BLaER1 treated with 17β-estradiol and CSF1 and Interleukin-3, amounts not matched to agents 10 nM and 100 nM (cell line): ENCODE measurements around the gene MAK.

Experiments used
- H3K27ac ChIP-seq, 11 experiments: shearing (Covaris generic); formaldehyde crosslinking; 2 replicates each; pipeline ENCODE4 v1.8.1; 2022
- H3K27me3 ChIP-seq, 11 experiments: shearing (Covaris generic); formaldehyde crosslinking; 2 replicates each; pipeline ENCODE4 v1.8.1; 2022
- H3K36me3 ChIP-seq, 11 experiments: shearing (Covaris generic); formaldehyde crosslinking; 2 replicates each; pipeline ENCODE4 v1.8.1; 2022
- H3K4me1 ChIP-seq, 10 experiments: shearing (Covaris generic); formaldehyde crosslinking; 2 replicates each; pipeline ENCODE4 v1.8.1; 2022
- H3K4me2 ChIP-seq, 11 experiments: shearing (Covaris generic); formaldehyde crosslinking; 2 replicates each; pipeline ENCODE4 v1.8.1; 2022
- H3K4me3 ChIP-seq, 10 experiments: shearing (Covaris generic); formaldehyde crosslinking; 2 replicates each; pipeline ENCODE4 v1.8.1; 2022
- H3K9ac ChIP-seq, 11 experiments: shearing (Covaris generic); formaldehyde crosslinking; 2 replicates each; pipeline ENCODE4 v1.8.1; 2022
- H3K9me3 ChIP-seq, 11 experiments: shearing (Covaris generic); formaldehyde crosslinking; replicated peaks in 1 of 11; 2 replicates each; pipeline ENCODE4 v1.8.1; 2022
- H4K20me1 ChIP-seq, 11 experiments: shearing (Covaris generic); formaldehyde crosslinking; 2 replicates each; pipeline ENCODE4 v1.8.1; 2022
- Cebpa-rat ChIP-seq, 11 experiments: shearing (Covaris generic); IDR thresholded peaks; 2 replicates each; pipeline ENCODE4 v1.8.1; 2022

Gene MAK

GRCh38 chr6:10808376-10808775 lies 30.0 kb downstream of the MAK start:
- no peak overlapping the region for H3K4me3 ChIP-seq
- no peak for TF ChIP-seq Cebpa-rat (IDR thresholded peaks at IDR 0.05)
- no peaks in the 10 kb centered on the region for H3K9me3 ChIP-seq
- no peaks in the 10 kb centered on the region for H3K27me3 ChIP-seq
- no peaks in the 10 kb centered on the region for H4K20me1 ChIP-seq
- peaks cover 0 to 3% (median 0%) of the 10 kb centered on the region in 10 experiments; a peak in 1 of 20 replicates for H3K4me1 ChIP-seq
- H3K4me2 ChIP-seq, result no peak overlapping the region
- H3K27ac ChIP-seq, result no peak overlapping the region
- 0 out of 22 replicates have a peak, but pooled peaks cover 0 to 3% (median 0%) of the 10 kb centered on the region in 11 experiments for H3K36me3 ChIP-seq
- no peak overlapping the region for H3K9ac ChIP-seq

GRCh38 chr6:10801224-10801848 lies 37.0 kb downstream of the MAK start:
- H3K36me3 ChIP-seq, result no peaks in the 10 kb centered on the region
- H3K4me3 ChIP-seq, result no peak overlapping the region
- no peaks in the 10 kb centered on the region for H4K20me1 ChIP-seq
- TF ChIP-seq Cebpa-rat (IDR thresholded peaks at IDR 0.05), result no peak
- H3K9me3 ChIP-seq, result no peaks in the 10 kb centered on the region
- H3K9ac ChIP-seq, result no peak overlapping the region
- no peak overlapping the region for H3K4me2 ChIP-seq
- no peak overlapping the region for H3K27ac ChIP-seq
- no peaks in the 10 kb centered on the region for H3K27me3 ChIP-seq
- H3K4me1 ChIP-seq, result peaks cover 0 to 4% (median 0%) of the 10 kb centered on the region in 10 experiments; a peak in 3 of 20 replicates

- Histone ChIP-seq H3K4me3 (no peak overlapping the region), H3K36me3 (no peaks in the 10 kb centered on the region), H3K27ac (no peak overlapping the region), H3K4me1 (peaks cover 0 to 4% (median 0%) of the 10 kb centered on the region in 10 experiments; a peak in 3 of 20 replicates), H3K9ac (no peak overlapping the region), H3K27me3 (no peaks in the 10 kb centered on the region), H4K20me1 (no peaks in the 10 kb centered on the region), H3K9me3 (no peaks in the 10 kb centered on the region), H3K4me2 (no peak overlapping the region)
- no peak for TF ChIP-seq Cebpa-rat (IDR thresholded peaks at IDR 0.05)
Observed at GRCh38 chr6:10800810-10801209, 37.5 kb downstream of the MAK start.

GRCh38 chr6:10794239-10794638 lies 44.1 kb downstream of the MAK start:
- no peak for TF ChIP-seq Cebpa-rat (IDR thresholded peaks at IDR 0.05)

GRCh38 chr6:10793695-10794094 lies 44.6 kb downstream of the MAK start:
- H3K4me1 ChIP-seq, result no peaks in the 10 kb centered on the region
- no peak for TF ChIP-seq Cebpa-rat (IDR thresholded peaks at IDR 0.05)
- H3K27ac ChIP-seq, result no peak overlapping the region
- H3K4me3 ChIP-seq, result no peak overlapping the region
- no peak overlapping the region for H3K9ac ChIP-seq
- H3K27me3 ChIP-seq, result no peaks in the 10 kb centered on the region
- no peaks in the 10 kb centered on the region for H3K9me3 ChIP-seq
- H4K20me1 ChIP-seq, result no peaks in the 10 kb centered on the region
- peaks cover 0 to 36% (median 16%) of the 10 kb centered on the region in 11 experiments; a peak in 10 of 22 replicates for H3K36me3 ChIP-seq
- H3K4me2 ChIP-seq, result no peak overlapping the region

More at GRCh38 chr6:10794239-10794638, 44.1 kb downstream of the MAK start:
- peaks cover 0 to 32% (median 16%) of the 10 kb centered on the region in 11 experiments; a peak in 10 of 22 replicates for H3K36me3 ChIP-seq
- no peak overlapping the region for H3K4me3 ChIP-seq
- H3K4me2 ChIP-seq, result no peak overlapping the region
- no peak overlapping the region for H3K9ac ChIP-seq
- H3K27me3 ChIP-seq, result no peaks in the 10 kb centered on the region
- H3K4me1 ChIP-seq, result no peaks in the 10 kb centered on the region
- H3K9me3 ChIP-seq, result no peaks in the 10 kb centered on the region
- no peak overlapping the region for H3K27ac ChIP-seq
- no peaks in the 10 kb centered on the region for H4K20me1 ChIP-seq

- H3K9ac ChIP-seq, result no peak overlapping the region
- H3K27me3 ChIP-seq, result no peaks in the 10 kb centered on the region
- TF ChIP-seq Cebpa-rat (IDR thresholded peaks at IDR 0.05), result no peak
- H3K27ac ChIP-seq, result no peak overlapping the region
- H3K4me1 ChIP-seq, result no peaks in the 10 kb centered on the region
- no peak overlapping the region for H3K4me3 ChIP-seq
- no peaks in the 10 kb centered on the region for H3K9me3 ChIP-seq
- H3K36me3 ChIP-seq, result peaks cover 0 to 36% (median 16%) of the 10 kb centered on the region in 11 experiments; a peak in 10 of 22 replicates
- no peak overlapping the region for H3K4me2 ChIP-seq
- no peaks in the 10 kb centered on the region for H4K20me1 ChIP-seq
Observed at GRCh38 chr6:10793035-10793434, 45.3 kb downstream of the MAK start.

GRCh38 chr6:10792101-10792500 lies 46.2 kb downstream of the MAK start:
- Histone ChIP-seq H3K4me1 (no peaks in the 10 kb centered on the region), H3K27me3 (no peaks in the 10 kb centered on the region), H3K27ac (no peak overlapping the region), H3K4me2 (no peak overlapping the region), H3K36me3 (peaks cover 0 to 36% (median 16%) of the 10 kb centered on the region in 11 experiments; a peak in 10 of 22 replicates), H3K9me3 (no peaks in the 10 kb centered on the region), H3K4me3 (no peak overlapping the region), H4K20me1 (no peaks in the 10 kb centered on the region), H3K9ac (no peak overlapping the region)
- TF ChIP-seq Cebpa-rat (IDR thresholded peaks at IDR 0.05), result no peak

GRCh38 chr6:10791673-10792072 lies 46.7 kb downstream of the MAK start:
- no peak overlapping the region for H3K4me3 ChIP-seq
- no peak overlapping the region for H3K9ac ChIP-seq
- H3K27me3 ChIP-seq, result no peaks in the 10 kb centered on the region
- no peaks in the 10 kb centered on the region for H3K4me1 ChIP-seq
- no peak for TF ChIP-seq Cebpa-rat (IDR thresholded peaks at IDR 0.05)
- no peak overlapping the region for H3K4me2 ChIP-seq
- no peaks in the 10 kb centered on the region for H3K9me3 ChIP-seq
- no peak overlapping the region for H3K27ac ChIP-seq
- peaks cover 0 to 36% (median 16%) of the 10 kb centered on the region in 11 experiments; a peak in 10 of 22 replicates for H3K36me3 ChIP-seq
- no peaks in the 10 kb centered on the region for H4K20me1 ChIP-seq

- H3K27ac ChIP-seq, result no peak overlapping the region
- H3K36me3 ChIP-seq, result peaks cover 18 to 53% (median 41%) of the 10 kb centered on the region in 11 experiments; a peak in 21 of 22 replicates
- H4K20me1 ChIP-seq, result no peaks in the 10 kb centered on the region
- H3K9ac ChIP-seq, result no peak overlapping the region
- no peaks in the 10 kb centered on the region for H3K27me3 ChIP-seq
- no peak for TF ChIP-seq Cebpa-rat (IDR thresholded peaks at IDR 0.05)
- no peaks in the 10 kb centered on the region for H3K9me3 ChIP-seq
- H3K4me3 ChIP-seq, result no peak overlapping the region
- no peak overlapping the region for H3K4me2 ChIP-seq
- H3K4me1 ChIP-seq, result peaks cover 0 to 6% (median 0%) of the 10 kb centered on the region in 10 experiments; a peak in 1 of 20 replicates
Observed at GRCh38 chr6:10779076-10779475, 59.3 kb downstream of the MAK start.

GRCh38 chr6:10778230-10778629 lies 60.1 kb downstream of the MAK start:
- Histone ChIP-seq H3K4me2 (no peak overlapping the region), H3K27me3 (no peaks in the 10 kb centered on the region), H4K20me1 (no peaks in the 10 kb centered on the region), H3K27ac (no peak overlapping the region), H3K4me1 (peaks cover 0 to 6% (median 0%) of the 10 kb centered on the region in 10 experiments; a peak in 1 of 20 replicates), H3K9me3 (no peaks in the 10 kb centered on the region), H3K4me3 (no peak overlapping the region), H3K9ac (no peak overlapping the region), H3K36me3 (peaks cover 18 to 47% (median 41%) of the 10 kb centered on the region in 11 experiments)
- no peak for TF ChIP-seq Cebpa-rat (IDR thresholded peaks at IDR 0.05)
